HG03060 (cell line): Measurements from ENCODE around the gene SMIM22.

Experiments used
- ATAC-seq: cut with Tn5 transposase; IDR thresholded peaks from one replicate; pipeline ENCODE4 v1.9.1; 2021; ENCODE audit warnings: low read depth, moderate number of reproducible peaks; ENCODE audit not compliant: unreplicated experiment

The SMIM22 gene, protein sequence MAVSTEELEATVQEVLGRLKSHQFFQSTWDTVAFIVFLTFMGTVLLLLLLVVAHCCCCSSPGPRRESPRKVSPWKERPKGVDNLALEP

DNA sequence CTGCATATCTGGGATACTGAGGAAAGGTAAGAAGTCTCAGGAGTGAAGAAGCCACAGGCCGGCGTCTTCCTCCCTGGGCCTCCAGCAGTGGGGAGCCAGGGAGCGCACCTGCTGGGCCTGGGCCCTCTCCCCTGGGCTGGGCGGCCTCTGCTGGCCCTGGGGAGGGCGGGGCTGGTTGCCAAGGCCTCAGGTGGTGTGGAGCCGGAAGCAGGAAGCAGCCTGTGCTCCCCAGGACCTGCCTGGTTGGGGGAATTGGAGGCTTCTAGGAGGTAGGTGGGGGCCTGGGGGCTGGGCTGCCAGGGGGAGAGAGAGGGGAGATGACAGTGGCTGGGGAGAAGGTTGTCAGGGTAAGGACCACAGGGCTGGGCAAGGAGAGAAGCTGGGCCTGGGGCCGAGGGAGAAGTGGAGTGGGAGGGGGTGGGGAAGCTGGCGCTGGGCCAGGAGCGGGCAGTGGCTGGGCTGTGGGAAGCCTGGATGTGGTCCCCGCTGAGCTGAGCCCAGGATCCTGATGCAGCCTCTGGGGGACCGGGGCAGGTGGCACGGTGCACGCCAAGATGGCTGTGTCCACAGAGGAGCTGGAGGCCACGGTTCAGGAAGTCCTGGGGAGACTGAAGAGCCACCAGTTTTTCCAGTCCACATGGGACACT, at the start of gene SMIM22:
TSS of gene SMIM22 (plus strand) at position 189 of the 647 bp plus-strand sequence. CDS start at position 555, 366 bp downstream.
- no peak for ATAC-seq

DNA sequence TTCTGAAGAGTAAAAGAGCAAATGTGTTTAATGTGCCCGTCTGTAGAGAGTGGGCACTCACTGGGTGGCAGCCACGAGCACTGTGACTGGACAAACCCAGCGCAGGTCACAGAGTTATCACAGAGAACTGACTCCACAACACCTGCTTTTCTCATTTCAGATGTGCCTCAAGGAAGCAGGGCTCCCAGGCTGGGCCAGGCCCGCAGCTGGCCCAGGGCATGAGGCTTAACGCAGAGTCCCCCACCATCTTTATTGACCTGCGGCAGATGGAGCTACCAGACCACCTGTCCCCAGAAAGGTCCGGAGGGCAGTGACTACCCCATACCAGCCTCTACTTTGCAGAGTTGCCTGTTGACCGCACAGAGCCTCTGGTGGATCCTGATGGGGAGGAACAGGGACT, 49.0 kb upstream of the SMIM22 start:
- ATAC-seq = no peak

DNA sequence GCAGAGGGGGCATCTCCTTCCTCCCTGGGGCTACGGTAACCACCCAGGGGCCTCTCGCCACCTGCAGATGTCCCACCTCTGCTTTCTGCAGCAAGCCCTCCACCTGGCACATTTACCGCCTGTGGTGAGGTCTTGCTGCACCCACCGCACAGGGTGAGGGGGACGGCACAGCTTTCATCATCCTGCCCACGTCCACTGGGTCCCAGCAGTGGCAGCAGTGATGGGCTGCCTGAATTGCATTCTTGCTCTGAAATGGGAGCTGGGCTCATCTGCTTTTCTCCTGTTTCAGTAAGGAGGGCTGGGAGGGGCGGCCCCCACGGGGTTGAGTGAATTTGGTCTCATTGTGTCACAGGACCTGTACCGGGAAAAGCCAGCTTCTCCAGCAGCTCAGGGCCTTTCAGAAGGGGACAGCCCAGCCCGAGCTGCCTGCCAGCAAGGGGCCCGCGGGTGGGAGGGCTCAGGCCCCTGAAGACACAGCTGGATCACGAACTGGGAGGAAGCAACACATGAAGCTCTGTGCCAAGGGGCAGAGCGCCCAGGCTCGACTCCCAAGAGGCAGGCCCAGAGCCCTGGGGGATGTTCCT, 48.1 kb upstream of the SMIM22 start:
- ATAC-seq = no peak

DNA sequence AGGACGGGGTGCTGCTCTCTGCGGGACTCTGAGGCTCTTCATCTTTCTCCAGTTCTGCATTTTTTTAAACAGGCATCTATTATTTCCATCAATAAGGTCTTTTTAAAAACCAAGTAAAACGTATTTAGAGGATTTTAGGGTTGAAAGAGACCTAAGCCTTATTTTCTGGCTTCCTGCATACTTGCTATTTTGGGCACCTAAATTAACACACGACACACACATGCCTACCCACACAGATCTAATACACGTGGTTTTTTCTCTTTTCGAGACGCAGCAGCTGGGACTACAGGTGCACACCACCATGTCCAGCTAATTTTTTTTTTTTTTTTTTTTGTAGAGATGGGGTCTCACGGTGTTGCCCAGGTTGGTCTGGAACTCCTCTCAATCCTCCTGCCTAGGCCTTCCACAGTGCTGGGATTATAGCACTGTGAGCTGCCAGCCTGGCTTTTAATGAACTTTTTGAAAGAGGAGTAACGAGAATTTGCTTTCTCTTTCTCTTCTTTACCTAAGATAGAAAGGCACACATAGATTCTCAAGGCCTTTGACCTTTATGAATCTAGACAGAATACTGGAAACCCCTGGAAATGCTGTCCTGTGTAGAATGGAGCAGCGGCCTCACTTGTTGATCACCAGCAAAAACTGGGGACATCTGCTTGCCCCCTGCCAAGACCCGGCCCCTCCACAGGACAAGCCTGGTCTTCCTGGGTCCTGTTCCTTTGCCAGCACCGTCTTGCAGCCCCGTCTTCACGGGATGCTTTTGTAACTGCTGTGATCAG, 47.1 kb upstream of the SMIM22 start:
- ATAC-seq = no peak

DNA sequence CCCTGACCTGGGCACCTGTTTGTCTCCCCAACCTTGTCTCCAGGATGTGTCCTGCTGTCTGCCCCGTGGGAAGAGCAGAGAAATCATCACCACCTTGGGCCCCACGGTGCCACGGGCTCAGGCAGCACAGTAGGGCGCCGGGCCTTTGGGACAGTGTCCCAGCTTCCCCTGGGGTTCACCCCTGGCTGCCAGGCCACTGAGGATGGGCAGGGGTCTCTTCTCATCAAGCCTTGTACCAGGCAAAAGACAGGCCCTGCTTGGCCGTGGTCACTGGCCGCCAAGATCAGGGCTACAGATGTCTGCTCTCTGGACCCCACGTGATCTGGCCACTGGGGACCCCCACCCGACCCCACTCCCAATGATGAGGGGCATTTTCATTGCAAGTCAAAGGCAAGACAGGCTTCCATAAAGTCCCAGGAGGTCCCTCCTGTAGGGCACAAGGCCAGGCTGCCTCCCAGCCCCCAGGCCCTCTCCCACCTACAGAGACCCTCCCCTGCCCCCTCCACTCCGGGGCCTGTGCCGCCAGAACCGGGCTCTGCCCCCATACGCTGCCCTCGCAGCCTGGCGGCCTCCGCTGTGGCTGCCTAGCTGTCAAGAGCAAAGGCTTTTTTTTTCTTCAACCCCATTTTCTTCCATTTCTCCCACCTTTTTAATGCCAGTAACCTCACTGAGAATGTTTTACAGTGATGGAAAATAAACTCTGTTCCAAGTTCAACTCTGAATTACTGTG, 46.3 kb upstream of the SMIM22 start:
- no peak for ATAC-seq

DNA sequence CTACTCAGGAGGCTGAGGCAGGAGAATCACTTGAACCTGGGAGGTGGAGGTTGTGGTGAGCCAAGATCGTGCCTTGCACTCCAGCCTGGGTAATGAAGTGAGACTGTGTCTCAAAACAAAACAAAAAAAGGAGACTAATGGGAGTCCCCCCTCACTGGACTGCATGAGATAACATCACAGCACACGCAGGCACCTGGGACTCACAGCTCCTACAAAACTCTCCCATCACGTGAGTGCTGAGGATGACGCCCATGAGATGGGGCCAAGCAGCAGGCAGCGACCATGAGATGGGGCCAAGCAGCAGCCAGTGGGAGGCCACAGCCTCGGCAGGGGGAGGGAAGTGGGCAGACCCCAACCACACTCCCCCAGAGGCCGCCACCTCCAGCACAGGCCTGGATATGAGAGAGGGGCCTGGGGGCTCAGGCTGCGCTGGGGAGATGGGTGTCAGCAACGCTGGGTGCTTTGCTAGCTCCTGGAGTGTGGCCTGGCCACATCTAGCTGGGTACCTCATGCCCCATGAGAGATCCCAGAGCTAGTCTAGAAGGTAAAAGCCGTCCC, 45.4 kb upstream of the SMIM22 start:
- no peak for ATAC-seq

DNA sequence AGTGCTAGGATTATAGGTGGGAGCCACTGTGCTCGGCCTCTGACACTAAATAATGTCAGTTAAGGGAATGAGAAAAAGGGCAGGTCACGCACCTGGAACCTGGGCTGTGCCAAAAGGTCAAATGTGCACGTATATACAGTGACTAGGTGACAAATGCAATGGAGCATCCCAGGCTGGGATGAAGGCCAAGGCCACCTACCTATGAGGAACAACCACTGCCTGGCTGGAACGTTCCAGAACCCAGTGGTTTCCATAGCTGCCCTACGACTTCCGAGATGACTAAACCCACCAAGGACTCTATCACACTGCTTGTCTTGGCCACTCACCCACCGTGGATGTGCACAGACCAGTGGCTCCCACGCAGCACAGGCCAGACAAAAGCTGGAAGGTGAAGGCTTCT, 44.3 kb upstream of the SMIM22 start:
- no peak for ATAC-seq

DNA sequence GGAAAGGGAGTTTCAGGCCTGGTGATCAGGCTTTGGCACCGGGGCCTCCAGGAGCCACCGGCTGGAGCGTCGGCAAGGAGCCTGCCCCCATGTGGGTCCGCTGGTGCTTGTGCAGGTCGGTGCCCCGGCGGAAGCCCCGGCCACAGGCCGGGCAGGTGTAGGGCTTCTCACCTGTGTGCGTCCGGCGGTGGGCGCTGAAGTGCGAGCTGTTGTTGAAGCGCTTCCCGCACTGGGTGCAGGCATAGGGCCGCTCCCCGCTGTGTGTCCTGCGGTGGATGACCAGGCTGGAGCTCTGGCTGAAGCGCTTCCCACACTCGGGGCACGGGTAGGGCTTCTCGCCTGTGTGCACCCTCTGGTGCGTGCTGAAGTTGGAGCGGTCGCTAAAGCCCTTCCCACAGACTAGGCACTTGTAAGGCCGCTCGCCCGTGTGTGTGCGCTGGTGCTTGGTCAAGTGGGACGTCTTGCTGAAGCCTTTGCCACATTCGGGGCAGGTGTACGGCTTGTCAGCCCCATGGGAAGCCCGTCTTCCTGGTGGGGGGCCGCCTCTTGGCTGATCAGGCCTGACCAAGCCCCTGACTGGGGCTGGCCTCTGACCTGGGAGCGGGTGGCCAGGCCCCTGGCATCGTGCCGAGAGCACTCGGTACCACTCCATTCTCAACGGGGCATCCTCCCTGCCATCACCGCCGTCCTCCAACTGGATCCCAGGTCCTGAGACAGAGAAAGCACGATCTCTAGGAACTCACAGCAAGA, 42.6 kb upstream of the SMIM22 start:
- ATAC-seq = no peak

DNA sequence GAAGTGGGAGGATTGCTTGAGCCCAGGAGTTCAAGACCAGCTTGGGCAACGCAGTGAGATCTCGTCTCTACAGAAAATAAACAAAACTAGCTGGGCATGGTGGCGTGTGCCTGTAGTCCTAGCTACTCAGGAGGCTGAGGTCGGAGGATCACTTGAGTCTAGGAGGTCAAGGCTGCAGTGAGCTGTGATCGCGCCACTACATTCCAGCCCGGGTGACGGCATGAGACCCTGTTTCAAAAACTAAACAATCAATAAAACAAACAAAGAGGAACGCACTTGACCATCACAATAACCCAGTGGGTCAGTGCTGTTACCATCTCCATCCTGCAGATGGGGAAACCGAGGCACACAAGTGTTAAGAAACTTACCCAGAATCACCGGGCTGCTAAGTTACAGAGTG, 41.9 kb upstream of the SMIM22 start:
- no peak for ATAC-seq

DNA sequence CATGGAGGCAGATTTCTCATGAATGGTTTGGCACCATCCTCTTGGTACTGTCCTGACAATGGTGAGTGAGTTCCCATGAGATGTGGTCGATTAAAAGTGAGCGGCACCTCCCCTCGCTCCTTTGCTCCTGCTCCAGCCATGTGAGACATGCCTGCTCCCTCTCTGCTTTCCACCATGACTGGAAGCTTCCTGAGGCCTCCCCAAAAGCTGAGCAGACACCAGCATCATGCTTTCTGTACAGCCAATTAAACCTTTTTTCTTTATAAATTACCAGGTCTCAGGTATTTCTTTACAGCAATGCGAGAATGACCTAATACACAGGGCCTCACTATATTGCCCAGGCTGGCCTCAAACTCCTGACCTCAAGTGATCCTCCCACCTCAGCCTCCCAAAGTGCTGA, 40.3 kb upstream of the SMIM22 start:
- no peak for ATAC-seq

DNA sequence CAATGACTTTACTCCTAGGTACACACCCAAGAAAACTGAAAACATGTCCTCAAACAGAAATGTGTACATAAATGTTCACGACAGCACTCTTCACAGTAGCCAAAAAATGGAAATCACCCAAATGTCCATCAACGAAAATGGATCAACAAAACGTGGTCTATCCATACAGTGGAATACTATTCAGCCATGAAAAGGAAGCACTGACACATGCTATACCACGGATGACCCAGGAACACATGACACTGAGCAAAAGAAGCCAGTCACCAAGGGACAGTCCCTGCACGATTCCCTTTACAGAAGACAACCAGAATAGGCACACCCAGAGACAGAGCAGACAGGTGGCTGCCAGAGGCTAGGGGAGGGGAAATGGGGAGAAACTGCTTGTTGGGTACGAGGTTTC, 39.5 kb upstream of the SMIM22 start:
- no peak for ATAC-seq

DNA sequence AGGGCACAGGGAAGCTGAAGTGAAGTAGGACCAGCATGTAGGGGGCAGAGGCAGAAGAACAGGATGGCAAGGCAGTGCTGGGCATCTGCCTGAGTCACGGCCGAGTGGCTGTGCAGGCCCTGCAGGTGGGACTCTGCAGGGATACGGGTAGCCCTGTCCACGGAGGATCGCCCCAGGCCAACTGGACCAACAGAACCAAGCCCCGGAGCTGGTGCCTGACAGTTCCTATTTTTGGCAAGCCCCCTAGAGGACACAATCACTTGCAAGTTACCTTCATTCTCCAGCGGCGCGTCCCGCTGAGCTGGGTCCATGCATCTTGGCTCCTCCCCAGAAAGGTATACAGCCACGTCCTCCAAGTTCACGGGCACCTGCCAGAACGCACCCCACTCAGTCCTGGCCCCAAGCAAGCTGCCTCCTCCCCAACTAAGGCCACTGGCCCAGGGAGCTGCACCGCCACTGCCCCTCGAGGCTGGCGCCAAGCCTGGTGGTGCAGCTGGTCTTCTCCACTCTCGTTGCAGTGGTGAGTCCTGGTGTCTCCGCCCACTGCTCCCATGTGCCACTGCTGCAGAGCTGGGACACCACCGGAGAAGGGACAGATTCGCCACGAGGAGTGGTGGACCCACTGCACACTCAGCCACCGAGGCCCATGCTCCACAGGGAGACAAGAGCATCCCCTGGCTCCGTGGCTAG, 34.8 kb upstream of the SMIM22 start:
- ATAC-seq = no peak

DNA sequence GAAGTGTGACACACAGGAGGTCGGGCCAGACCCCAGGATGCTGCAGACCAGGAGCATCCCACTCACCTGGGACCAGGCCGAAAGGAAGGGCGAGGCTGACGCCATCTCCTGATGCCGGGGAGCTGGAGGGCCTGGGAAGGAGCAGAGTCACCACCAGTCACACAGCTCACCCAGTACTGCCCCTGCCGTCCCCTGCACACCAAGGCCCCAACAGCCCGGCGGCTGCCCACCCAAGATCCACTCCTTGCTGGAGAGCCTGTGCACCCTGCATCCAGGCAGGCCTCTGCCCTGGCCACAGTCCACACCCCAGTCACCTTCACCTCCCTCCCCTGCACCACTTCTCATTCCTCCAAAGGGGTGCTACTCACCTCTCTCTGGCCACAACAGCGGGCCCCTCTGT, 33.0 kb upstream of the SMIM22 start:
- ATAC-seq = no peak

DNA sequence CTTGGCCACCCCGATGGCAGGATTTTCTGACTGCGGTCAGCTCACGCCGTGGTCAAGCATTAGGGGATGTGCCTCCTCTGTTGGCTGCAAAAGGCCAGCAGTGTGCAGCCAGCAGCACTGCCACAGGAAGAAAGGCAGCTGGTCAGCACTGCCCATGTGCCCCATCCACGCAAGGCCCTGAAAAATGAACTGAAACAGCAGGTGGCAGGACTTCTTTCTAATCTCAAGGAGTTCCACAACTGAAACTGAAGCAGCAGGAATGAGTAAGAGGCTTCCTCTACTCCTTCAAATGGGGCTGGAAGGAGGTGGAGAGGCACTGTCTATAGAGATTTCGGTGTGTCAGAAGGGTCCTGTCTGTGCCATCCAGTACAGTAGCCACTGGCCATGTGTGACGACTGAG, 31.4 kb upstream of the SMIM22 start:
- ATAC-seq = no peak

DNA sequence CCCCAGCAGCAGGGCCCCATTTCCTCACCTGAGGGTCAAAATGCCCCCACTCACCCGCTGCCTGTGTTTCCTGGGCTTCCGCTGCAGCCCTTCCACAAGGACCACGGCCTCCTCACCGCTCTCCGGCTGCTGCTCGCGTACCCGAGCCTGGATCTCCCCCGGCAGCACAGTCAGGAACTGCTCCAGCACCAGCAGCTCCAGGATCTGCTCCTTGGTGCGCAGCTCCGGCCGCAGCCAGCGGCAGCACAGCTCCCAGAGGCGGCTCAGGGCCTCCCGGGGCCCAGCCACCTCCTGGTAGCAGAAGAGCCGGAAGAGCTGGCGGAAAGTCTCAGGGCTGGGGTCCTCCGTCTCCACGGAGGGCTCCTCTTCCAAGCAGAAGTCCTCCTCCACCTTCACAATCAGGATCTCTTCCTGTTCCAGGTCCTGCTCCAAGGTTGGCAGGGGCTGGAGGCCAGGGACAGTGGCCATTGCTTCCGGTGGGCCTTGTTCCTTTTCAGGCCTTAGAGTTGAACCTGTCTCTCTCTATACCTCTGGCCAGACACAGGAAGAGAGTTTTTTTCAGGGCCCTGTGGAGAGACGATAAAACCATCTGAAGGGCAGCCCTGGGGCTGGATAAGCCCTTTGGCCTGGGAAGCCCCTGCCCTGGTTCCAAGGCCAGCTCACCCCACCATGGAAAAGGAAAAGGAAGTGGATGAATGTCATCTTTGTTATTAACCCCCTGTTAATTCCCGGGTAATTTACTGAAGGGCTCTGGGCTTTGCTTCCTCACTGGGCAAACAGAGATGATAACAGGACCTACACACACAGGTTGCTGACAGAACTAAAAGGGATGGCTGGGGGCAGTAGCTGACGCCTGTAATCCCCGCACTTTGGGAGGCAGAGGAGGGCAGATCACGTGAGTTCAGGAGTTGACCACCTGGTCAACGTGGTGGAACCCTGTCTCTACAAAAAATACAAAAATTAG, 29.4 kb upstream of the SMIM22 start:
- no peak for ATAC-seq

DNA sequence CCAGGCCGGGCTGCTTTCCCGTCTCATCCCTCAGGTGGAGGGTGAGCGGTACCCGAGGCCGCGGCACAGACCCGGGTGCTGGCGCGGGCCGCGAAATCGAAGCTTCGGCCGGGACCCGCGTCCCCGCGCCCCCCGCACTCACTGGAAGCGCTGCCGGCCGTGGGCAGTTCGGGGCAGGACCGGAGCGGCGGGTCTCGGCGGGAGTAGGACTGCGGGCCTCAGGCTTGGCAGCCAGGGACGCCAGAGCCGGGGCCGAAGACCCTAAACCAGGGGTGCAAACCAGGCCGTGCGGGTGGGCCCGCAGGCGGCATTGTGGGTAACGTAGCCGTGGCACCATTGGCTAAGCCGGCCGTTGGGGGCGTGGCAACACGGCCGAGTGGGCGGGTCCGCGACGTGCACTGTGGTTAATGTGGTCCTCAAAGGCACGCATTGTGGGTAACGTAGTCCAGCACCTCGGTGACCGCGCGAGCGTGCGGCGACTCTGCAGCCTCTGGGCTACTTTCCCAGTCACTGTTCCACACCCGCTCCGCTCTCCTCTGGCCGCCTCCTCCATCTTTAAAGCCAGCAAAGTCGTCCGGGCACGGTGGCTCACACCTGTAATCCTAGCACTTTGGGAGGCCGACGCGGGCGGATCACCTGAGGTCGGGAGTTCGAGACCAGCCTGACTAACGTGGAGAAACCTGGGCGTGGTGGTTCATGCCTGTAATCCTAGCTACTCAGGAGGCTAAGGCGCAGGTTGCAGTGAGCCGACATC, 28.1 kb upstream of the SMIM22 start, which contains the start of gene ZNF500:
TSS of gene ZNF500 (minus strand) at position 288 of the 754 bp plus-strand sequence. CDS start 1,184 bp downstream, outside the sequence.
- ATAC-seq = peak; percentile 47

DNA sequence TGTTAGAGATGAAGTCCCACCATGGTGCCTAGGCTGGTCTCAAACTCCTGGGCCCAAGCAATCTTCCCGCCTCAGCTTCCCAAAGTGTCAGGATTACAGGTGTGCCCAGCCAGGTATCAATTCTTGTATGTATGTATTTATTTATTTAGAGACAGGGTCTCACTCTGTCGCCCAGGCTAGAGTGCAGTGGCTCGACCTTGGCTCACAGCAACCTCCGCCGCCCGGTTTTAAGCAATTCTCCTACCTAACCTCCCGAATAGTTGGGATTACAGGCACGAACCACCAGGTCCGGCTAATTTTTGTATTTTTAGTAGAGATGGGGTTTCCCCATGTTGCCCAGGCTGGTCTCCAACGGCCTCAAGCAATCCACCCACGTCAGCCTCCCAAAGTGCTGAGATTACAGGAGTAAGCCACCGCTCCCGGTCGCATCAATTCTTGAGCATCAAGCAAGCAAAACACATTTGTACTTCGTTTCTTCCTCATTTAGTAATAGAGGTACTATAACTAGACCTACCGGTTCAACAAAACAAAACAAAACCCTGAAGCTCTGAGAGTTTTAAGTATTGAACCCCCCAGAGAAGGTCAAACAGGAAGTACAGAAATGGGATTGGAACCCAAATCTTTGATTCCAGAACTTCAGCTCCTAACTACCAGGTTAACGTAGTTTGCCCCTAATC, 27.2 kb upstream of the SMIM22 start:
- no peak for ATAC-seq
